Natural killer cell (primary cell): ENCODE data around the gene GALNT7. TPM values are rescaled to one million over a fixed set of nuclear protein-coding genes. Genes with fewer than 3 reads are reported as not detected.
A peak's percentile ranks its signal among the peaks of the same experiment; 100 is the strongest.

ENCODE experiments used
- ATAC-seq, 3 donors: fragments of 150-1000 bp in 2 of 3; fragments of 200-7000 bp in 1 of 3; cut with Tn5 transposase; 1 replicate in 1 of 3; 2 replicates in 2 of 3; pipeline ENCODE4 v1.10.0; 2021; ENCODE audit warnings: mild to moderate bottlenecking in 2 of 3, moderate library complexity in 2 of 3
- DNase-seq, 2 donors: peaks; one replicate each; pipeline versions ENCODE4 v3.0.0 to v3.0.0-alpha.2; 2013 to 2021; ENCODE audit warnings: mixed read lengths in 1 of 2
- H3K27ac ChIP-seq: one replicate; pipeline ENCODE4 v1.5.1; 2013; ENCODE audit warnings: mild to moderate bottlenecking, low read length
- H3K27me3 ChIP-seq: one replicate; pipeline ENCODE4 v1.6.1; 2013; ENCODE audit warnings: low read length; ENCODE audit not compliant: control insufficient read depth, insufficient read depth
- H3K36me3 ChIP-seq: one replicate; pipeline ENCODE4 v1.6.1; 2013; ENCODE audit warnings: low read length; ENCODE audit not compliant: control insufficient read depth, insufficient read depth
- H3K4me1 ChIP-seq: one replicate; pipeline ENCODE4 v1.6.1; 2013; ENCODE audit warnings: low read length; ENCODE audit not compliant: control insufficient read depth, insufficient read depth
- H3K4me3 ChIP-seq: one replicate; pipeline ENCODE4 v1.5.1; 2013; ENCODE audit warnings: low read length
- H3K9me3 ChIP-seq: one replicate; pipeline ENCODE4 v1.6.1; 2013; ENCODE audit warnings: low read length; ENCODE audit not compliant: control insufficient read depth, insufficient read depth
- H3K27ac Mint-ChIP-seq, 2 donors: one replicate each; pipeline ENCODE4 v1.8.0; 2022; ENCODE audit warnings: mild to moderate bottlenecking in 2 of 2, mixed read lengths in 2 of 2, moderate library complexity in 1 of 2
- H3K27me3 Mint-ChIP-seq, 2 donors: one replicate each; pipeline ENCODE4 v1.8.0; 2022; ENCODE audit warnings: low read depth in 2 of 2, mixed read lengths in 2 of 2
- H3K36me3 Mint-ChIP-seq: one replicate; pipeline ENCODE4 v1.8.0; 2022; ENCODE audit warnings: mixed read lengths
- H3K4me1 Mint-ChIP-seq, 2 donors: one replicate each; pipeline ENCODE4 v1.8.0; 2022; ENCODE audit warnings: mixed read lengths in 2 of 2
- H3K4me3 Mint-ChIP-seq: one replicate; pipeline ENCODE4 v1.8.0; 2022; ENCODE audit warnings: mild to moderate bottlenecking, moderate library complexity, mixed read lengths
- H3K9me3 Mint-ChIP-seq, 2 donors: one replicate each; pipeline ENCODE4 v1.8.0; 2022; ENCODE audit warnings: mixed read lengths in 2 of 2
- WGBS: methylation state at CpG from one replicate; pipeline ENCODE4 v1.1.7; 2013; ENCODE audit warnings: missing lambda C conversion rate; ENCODE audit not compliant: insufficient coverage; 5-methylcytosine and 5-hydroxymethylcytosine counted together
- intact Hi-C: fragments of 100-400 bp; cut with micrococcal nuclease; formaldehyde crosslinking; loops from one replicate; pipeline ENCODE4 v1.14.2; 2022
- total RNA-seq, 4 donors: library from RNA; stranded (reverse); fragments of 120-200 nt in 1 of 4; gene quantifications; one replicate each; pipeline versions ENCODE4 v1.2.3 to v1.2.4, GENCODE V29; 2013 to 2022
- TF ChIP-seq, protein P1 (sequence below): fragments of 200-600 bp; IDR thresholded peaks from one replicate; pipeline ENCODE4 v1.8.0; 2022; ENCODE audit warnings: antibody characterized with exemption

GALNT7 gene
- total RNA-seq, 3 donors from 2014 or later (not counting 1 experiment from before 2014, with no cell fraction given): 10.9 to 20.8 (median 15.6) TPM

DNA sequence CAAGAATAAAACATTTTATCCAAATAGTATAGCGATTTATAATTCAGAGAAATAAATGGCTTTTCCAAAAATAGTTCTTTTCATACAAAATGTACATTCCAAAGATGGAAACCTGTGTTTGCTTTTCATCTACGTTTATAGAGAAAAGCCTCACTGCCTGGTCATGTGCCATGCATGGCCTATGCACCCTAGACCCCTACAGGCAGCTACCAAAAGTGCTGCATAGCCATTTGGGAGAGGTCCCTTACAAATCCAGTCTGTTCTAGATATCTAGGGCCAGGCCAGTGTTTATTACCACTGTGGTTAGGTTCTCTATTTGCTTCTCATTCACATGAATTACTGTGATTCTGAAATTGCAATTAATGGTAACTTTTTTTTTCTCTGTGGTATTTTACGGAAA, 148.4 kb downstream of the GALNT7 start:
- WGBS: 90% methylated on average over 2 of the region's 3 CpGs
- no peak overlapping the region for H3K4me3 Mint-ChIP-seq
- no peak overlapping the region for H3K27ac Mint-ChIP-seq
- H3K36me3 Mint-ChIP-seq: no peaks in the 10 kb centered on the region
- no peaks in the 10 kb centered on the region for H3K9me3 Mint-ChIP-seq
- TF ChIP-seq, protein P1, sequence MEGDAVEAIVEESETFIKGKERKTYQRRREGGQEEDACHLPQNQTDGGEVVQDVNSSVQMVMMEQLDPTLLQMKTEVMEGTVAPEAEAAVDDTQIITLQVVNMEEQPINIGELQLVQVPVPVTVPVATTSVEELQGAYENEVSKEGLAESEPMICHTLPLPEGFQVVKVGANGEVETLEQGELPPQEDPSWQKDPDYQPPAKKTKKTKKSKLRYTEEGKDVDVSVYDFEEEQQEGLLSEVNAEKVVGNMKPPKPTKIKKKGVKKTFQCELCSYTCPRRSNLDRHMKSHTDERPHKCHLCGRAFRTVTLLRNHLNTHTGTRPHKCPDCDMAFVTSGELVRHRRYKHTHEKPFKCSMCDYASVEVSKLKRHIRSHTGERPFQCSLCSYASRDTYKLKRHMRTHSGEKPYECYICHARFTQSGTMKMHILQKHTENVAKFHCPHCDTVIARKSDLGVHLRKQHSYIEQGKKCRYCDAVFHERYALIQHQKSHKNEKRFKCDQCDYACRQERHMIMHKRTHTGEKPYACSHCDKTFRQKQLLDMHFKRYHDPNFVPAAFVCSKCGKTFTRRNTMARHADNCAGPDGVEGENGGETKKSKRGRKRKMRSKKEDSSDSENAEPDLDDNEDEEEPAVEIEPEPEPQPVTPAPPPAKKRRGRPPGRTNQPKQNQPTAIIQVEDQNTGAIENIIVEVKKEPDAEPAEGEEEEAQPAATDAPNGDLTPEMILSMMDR: no peak
- DNase-seq (peak in 1 of 2 donors; percentile 18), ATAC-seq (no peak)
- no peaks in the 10 kb centered on the region for H3K27me3 ChIP-seq
- H3K4me1 ChIP-seq: no peaks in the 10 kb centered on the region
- H3K4me1 Mint-ChIP-seq: no peaks in the 10 kb centered on the region
- intact Hi-C loops: no loop called here
- peaks cover 31% of the 10 kb centered on the region for H3K36me3 ChIP-seq
- no peak overlapping the region for H3K27ac ChIP-seq
- no peaks in the 10 kb centered on the region for H3K9me3 ChIP-seq
- H3K27me3 Mint-ChIP-seq: no peaks in the 10 kb centered on the region
- H3K4me3 ChIP-seq: no peak overlapping the region

DNA sequence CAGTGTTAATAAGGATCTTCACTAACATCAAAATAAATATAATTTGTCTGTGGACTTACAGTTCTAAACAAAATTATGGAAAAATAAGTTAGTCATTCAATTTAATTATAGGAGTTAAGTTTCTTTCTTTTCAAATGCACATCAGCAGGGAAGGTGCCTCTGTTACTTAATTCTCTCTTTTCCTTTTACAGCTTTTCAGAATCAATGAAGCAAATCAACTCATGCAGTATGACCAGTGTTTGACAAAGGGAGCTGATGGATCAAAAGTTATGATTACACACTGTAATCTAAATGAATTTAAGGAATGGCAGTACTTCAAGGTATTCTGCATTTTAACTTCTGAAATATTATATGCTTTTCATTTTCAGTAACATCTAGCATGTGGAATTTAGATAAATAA, 149.6 kb downstream of the GALNT7 start:
- Histone ChIP-seq H3K4me1 (no peaks in the 10 kb centered on the region), H3K9me3 (no peaks in the 10 kb centered on the region), H3K4me3 (no peak overlapping the region), H3K27ac (no peak overlapping the region), H3K27me3 (no peaks in the 10 kb centered on the region), H3K36me3 (peaks cover 35% of the 10 kb centered on the region)
- no peak for DNase-seq
- Mint-ChIP-seq H3K27me3 (no peaks in the 10 kb centered on the region), H3K27ac (no peak overlapping the region), H3K4me1 (no peaks in the 10 kb centered on the region), H3K36me3 (no peaks in the 10 kb centered on the region), H3K9me3 (no peaks in the 10 kb centered on the region), H3K4me3 (no peak overlapping the region)
- TF ChIP-seq, protein P1: no peak
- intact Hi-C loops: no loop called here
- ATAC-seq: no peak

DNA sequence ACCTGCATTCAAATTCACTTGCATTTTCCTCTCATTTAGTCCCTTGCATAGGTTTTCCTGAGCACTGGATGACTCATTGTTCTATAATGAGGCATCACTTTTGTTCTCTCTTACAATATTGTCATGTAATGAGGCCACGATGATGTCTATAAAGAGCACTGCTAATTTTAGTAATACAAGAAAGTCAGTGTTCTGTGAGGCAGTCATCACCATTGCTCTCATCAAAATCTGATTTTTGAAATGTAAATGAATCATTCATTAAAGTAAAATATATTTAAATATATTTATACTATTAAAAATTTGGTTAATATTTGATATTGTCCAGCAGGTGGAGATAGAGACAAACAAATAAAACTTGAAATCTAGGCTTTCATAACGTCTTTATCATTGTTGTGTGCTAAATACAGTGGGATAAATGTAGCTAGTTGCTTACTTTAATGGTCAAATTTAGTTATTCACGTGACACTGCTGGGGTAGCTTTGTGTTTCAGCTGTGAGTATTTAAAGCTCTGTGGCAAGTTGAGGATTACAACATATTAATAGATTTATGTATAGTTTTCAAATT, 150.1 kb downstream of the GALNT7 start:
- no peaks in the 10 kb centered on the region for H3K9me3 Mint-ChIP-seq
- no peak overlapping the region for H3K27ac Mint-ChIP-seq
- Histone ChIP-seq H3K36me3 (peaks cover 35% of the 10 kb centered on the region), H3K27ac (no peak overlapping the region), H3K4me1 (no peaks in the 10 kb centered on the region), H3K4me3 (no peak overlapping the region), H3K27me3 (no peaks in the 10 kb centered on the region), H3K9me3 (no peaks in the 10 kb centered on the region)
- no peaks in the 10 kb centered on the region for H3K4me1 Mint-ChIP-seq
- WGBS: 13% methylated on average over 2 of the region's 3 CpGs
- ATAC-seq (peak in 2 of 3 donors; percentile 62 to 67), DNase-seq (peak in 1 of 2 donors; percentile 66)
- H3K27me3 Mint-ChIP-seq: no peaks in the 10 kb centered on the region
- TF ChIP-seq, protein P1: peak; percentile 71
- H3K4me3 Mint-ChIP-seq: no peak overlapping the region
- intact Hi-C loops: loop anchor here (1.0 kb wide), 1 partner anchor 99 kb away; no protein-coding TSS in a partner anchor
- no peaks in the 10 kb centered on the region for H3K36me3 Mint-ChIP-seq

DNA sequence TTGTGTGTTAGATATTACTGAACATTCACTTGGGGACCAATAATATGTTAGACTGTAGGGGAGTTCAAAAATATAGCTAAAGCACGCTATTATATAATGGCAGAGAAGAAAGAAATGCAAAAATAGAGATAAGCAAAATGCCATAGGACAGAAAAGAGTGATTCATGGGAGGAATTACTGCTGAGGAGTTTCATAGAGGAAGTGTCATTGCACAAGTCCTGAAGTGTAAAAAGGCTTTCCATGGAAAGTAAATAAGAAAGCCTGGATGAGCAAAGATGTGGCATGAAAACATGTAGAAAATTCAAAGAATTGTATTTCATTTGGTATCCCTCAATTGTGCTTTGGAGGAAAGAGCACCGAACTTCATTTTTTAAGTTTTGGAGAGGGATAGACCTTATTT, 151.1 kb downstream of the GALNT7 start:
- TF ChIP-seq, protein P1: no peak
- Histone ChIP-seq H3K27ac (no peak overlapping the region), H3K4me1 (no peaks in the 10 kb centered on the region), H3K4me3 (no peak overlapping the region), H3K36me3 (peaks cover 28% of the 10 kb centered on the region), H3K9me3 (no peaks in the 10 kb centered on the region), H3K27me3 (no peaks in the 10 kb centered on the region)
- Mint-ChIP-seq H3K27me3 (no peaks in the 10 kb centered on the region), H3K9me3 (no peaks in the 10 kb centered on the region), H3K27ac (no peak overlapping the region), H3K36me3 (no peaks in the 10 kb centered on the region), H3K4me1 (no peaks in the 10 kb centered on the region), H3K4me3 (no peak overlapping the region)
- DNase-seq (no peak), ATAC-seq (no peak)
- intact Hi-C loops: loop anchor here (1.0 kb wide), 1 partner anchor 98 kb away; no protein-coding TSS in a partner anchor
- 91% methylated on average over 2 of the region's 2 CpGs for WGBS
